Measurements from ENCODE around the gene DFFB. TPM values are rescaled to one million over a fixed set of nuclear protein-coding genes. Genes with fewer than 3 reads are reported as not detected.

DFFB gene
- total and polyA plus RNA-seq, 2 experiments from 2014 or later = 5.5 to 6.2 TPM

DNA sequence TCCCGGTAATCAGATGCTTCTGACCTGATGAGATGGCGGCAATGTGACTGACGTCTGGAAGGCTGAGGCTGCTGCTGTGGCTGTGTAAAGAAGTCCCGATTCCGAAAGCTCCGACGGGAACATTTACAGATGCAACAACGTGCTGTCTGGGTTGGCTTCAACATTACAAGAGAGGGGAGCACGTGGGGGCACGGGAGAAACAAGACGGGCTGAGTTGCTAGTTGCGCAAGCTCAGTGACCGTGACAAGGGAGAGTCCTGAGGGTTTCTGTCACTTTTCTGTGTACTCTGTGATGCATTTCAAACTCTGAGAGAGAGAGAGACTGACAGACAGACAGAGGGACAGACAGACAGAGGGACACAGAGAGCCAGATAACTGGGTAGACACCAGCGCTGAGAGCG is 35.4 kb upstream of the DFFB start:
- no peaks in the 10 kb centered on the region for H3K4me1 ChIP-seq (ENCODE audit: insufficient read depth)
- H3K79me2 ChIP-seq = no peaks in the 10 kb centered on the region
- no peak overlapping the region for H3K27ac ChIP-seq
- DNase-seq (ENCODE audit: low spot score) = no peak
- no peak overlapping the region for H2AFZ ChIP-seq
- no peak for TF ChIP-seq EZH2 (IDR thresholded peaks at IDR 0.05; ENCODE audit: borderline replicate concordance)
- TF ChIP-seq EZH2phosphoT487 (IDR thresholded peaks at IDR 0.05; ENCODE audit: low read depth, severe bottlenecking, unreplicated experiment) = no peak
- TF ChIP-seq, protein P1, sequence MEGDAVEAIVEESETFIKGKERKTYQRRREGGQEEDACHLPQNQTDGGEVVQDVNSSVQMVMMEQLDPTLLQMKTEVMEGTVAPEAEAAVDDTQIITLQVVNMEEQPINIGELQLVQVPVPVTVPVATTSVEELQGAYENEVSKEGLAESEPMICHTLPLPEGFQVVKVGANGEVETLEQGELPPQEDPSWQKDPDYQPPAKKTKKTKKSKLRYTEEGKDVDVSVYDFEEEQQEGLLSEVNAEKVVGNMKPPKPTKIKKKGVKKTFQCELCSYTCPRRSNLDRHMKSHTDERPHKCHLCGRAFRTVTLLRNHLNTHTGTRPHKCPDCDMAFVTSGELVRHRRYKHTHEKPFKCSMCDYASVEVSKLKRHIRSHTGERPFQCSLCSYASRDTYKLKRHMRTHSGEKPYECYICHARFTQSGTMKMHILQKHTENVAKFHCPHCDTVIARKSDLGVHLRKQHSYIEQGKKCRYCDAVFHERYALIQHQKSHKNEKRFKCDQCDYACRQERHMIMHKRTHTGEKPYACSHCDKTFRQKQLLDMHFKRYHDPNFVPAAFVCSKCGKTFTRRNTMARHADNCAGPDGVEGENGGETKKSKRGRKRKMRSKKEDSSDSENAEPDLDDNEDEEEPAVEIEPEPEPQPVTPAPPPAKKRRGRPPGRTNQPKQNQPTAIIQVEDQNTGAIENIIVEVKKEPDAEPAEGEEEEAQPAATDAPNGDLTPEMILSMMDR (IDR thresholded peaks at IDR 0.05; ENCODE audit: poor library complexity) = no peak
- H3K4me3 ChIP-seq = no peak overlapping the region
- no peaks in the 10 kb centered on the region for H3K27me3 ChIP-seq
- H4K20me1 ChIP-seq (ENCODE audit: insufficient read depth, poor library complexity, severe bottlenecking) = no peaks in the 10 kb centered on the region
- WGBS (ENCODE audit: low lambda C conversion rate, missing lambda C conversion rate) = 95% methylated on average over 15 of the region's 15 CpGs
- H3K36me3 ChIP-seq (replicated peaks; ENCODE audit: insufficient read depth, low read depth) = no peaks in the 10 kb centered on the region
- no peaks in the 10 kb centered on the region for H3K9me3 ChIP-seq (ENCODE audit: low read depth)
- H3K9me2 ChIP-seq (replicated peaks; ENCODE audit: insufficient read depth) = no peaks in the 10 kb centered on the region
- H3K4me2 ChIP-seq = no peak overlapping the region

DNA sequence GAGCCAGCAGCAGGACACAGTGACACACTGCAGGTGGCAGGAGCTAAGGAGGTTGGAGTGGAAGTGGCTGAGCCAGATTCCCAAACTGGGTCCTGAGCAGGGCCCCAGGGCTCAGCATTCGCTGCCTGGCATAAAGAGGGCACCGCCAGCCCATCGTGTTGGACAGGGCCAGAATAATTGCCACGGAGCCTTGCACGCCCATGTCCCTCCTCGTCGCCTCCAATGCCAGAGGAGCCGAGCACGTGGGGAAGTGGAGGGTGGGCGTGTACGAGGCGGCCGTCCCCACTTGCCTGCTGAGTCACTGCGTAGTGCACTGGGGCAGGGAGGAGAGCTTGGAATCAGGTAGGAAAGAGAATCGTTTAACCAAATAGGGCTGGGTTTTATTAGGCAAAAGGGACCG is 34.9 kb upstream of the DFFB start:
- Histone ChIP-seq H3K4me1 (ENCODE audit: insufficient read depth) (no peaks in the 10 kb centered on the region), H3K4me3 (no peak overlapping the region), H3K36me3 (replicated peaks; ENCODE audit: insufficient read depth, low read depth) (no peaks in the 10 kb centered on the region), H3K4me2 (no peak overlapping the region), H4K20me1 (ENCODE audit: insufficient read depth, poor library complexity, severe bottlenecking) (no peaks in the 10 kb centered on the region), H3K79me2 (no peaks in the 10 kb centered on the region), H2AFZ (no peak overlapping the region), H3K27me3 (no peaks in the 10 kb centered on the region), H3K27ac (no peak overlapping the region), H3K9me3 (ENCODE audit: low read depth) (no peaks in the 10 kb centered on the region), H3K9me2 (replicated peaks; ENCODE audit: insufficient read depth) (no peaks in the 10 kb centered on the region)
- TF ChIP-seq, protein P1 (IDR thresholded peaks at IDR 0.05; ENCODE audit: poor library complexity) = no peak
- TF ChIP-seq EZH2 (IDR thresholded peaks at IDR 0.05; ENCODE audit: borderline replicate concordance) = no peak
- WGBS (ENCODE audit: low lambda C conversion rate, missing lambda C conversion rate) = 87% methylated on average over 16 of the region's 16 CpGs
- no peak for DNase-seq (ENCODE audit: low spot score)

DNA sequence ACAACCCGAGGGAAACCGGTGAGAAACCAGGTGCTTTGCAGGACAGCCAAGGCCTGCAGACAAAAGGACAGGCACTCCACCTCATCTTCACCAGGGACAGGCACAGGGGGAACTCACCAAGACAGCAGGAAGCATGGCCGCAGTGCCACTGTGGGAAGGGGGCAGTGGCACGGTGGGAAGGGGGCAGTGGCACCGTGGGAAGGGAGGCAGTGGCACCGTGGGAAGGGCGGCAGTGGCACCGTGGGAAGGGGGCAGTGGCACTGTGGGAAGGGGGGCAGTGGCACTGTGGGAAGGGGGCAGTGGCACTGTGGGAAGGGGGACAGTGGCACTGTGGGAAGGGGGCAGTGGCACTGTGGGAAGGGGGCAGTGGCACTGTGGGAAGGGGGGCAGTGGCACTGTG is 32.6 kb upstream of the DFFB start:
- Histone ChIP-seq H3K4me2 (no peak overlapping the region), H3K36me3 (replicated peaks; ENCODE audit: insufficient read depth, low read depth) (no peaks in the 10 kb centered on the region), H3K4me1 (ENCODE audit: insufficient read depth) (no peaks in the 10 kb centered on the region), H3K27ac (no peak overlapping the region), H3K27me3 (no peaks in the 10 kb centered on the region), H3K9me3 (ENCODE audit: low read depth) (no peaks in the 10 kb centered on the region), H3K79me2 (no peaks in the 10 kb centered on the region), H3K9me2 (replicated peaks; ENCODE audit: insufficient read depth) (no peaks in the 10 kb centered on the region), H4K20me1 (ENCODE audit: insufficient read depth, poor library complexity, severe bottlenecking) (no peaks in the 10 kb centered on the region), H2AFZ (no peak overlapping the region), H3K4me3 (no peak overlapping the region)
- TF ChIP-seq EZH2 (IDR thresholded peaks at IDR 0.05; ENCODE audit: borderline replicate concordance) (no peak), EZH2phosphoT487 (IDR thresholded peaks at IDR 0.05; ENCODE audit: low read depth, severe bottlenecking, unreplicated experiment) (no peak)
- TF ChIP-seq, protein P1 (IDR thresholded peaks at IDR 0.05; ENCODE audit: poor library complexity) = no peak
- no peak for DNase-seq (ENCODE audit: low spot score)
- WGBS (ENCODE audit: low lambda C conversion rate, missing lambda C conversion rate) = 94% methylated on average over 5 of the region's 8 CpGs

DNA sequence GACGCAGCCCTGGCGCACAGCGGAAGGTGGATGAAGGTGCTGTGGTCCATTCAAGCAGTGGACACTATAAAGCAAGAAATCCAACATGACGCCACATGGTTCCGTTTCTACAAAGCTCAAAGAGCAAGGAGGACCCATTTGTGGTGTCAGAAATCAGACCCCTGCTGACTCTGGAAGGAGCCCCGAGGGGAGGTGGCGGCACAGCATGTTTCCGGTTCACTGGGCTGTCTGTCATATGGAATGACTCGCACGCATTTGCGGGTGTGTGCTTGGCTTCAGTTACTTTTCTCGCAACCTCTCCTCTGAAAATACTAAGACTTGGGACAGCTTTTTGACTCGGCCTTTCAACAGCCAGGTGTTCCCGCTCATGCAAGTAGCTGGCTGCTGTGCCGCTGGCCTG is 31.9 kb upstream of the DFFB start:
- no peak overlapping the region for H3K27ac ChIP-seq
- H3K36me3 ChIP-seq (replicated peaks; ENCODE audit: insufficient read depth, low read depth) = no peaks in the 10 kb centered on the region
- no peaks in the 10 kb centered on the region for H3K9me2 ChIP-seq (replicated peaks; ENCODE audit: insufficient read depth)
- 87% methylated on average over 15 of the region's 15 CpGs for WGBS (ENCODE audit: low lambda C conversion rate, missing lambda C conversion rate)
- H3K4me3 ChIP-seq = no peak overlapping the region
- no peak for TF ChIP-seq EZH2 (IDR thresholded peaks at IDR 0.05; ENCODE audit: borderline replicate concordance)
- TF ChIP-seq EZH2phosphoT487 (IDR thresholded peaks at IDR 0.05; ENCODE audit: low read depth, severe bottlenecking, unreplicated experiment) = no peak
- TF ChIP-seq, protein P1 (IDR thresholded peaks at IDR 0.05; ENCODE audit: poor library complexity) = no peak
- DNase-seq (ENCODE audit: low spot score) = no peak
- H3K27me3 ChIP-seq = no peaks in the 10 kb centered on the region
- no peak overlapping the region for H3K4me2 ChIP-seq
- H4K20me1 ChIP-seq (ENCODE audit: insufficient read depth, poor library complexity, severe bottlenecking) = no peaks in the 10 kb centered on the region
- no peaks in the 10 kb centered on the region for H3K4me1 ChIP-seq (ENCODE audit: insufficient read depth)
- no peak overlapping the region for H2AFZ ChIP-seq
- H3K79me2 ChIP-seq = no peaks in the 10 kb centered on the region
- H3K9me3 ChIP-seq (ENCODE audit: low read depth) = no peaks in the 10 kb centered on the region

Measured in hepatocyte (in vitro differentiated cells).